Measurements from ENCODE around the gene SLCO3A1.

Gene SLCO3A1

GRCh38 chr15:92111751-92112150 is 258.2 kb downstream of the SLCO3A1 start:
- ChIA-PET POLR2A (no interaction called here), CTCF (interaction anchor here (1.2 kb wide), 2 partner anchors 14 to 115 kb away, joined by 3 to 6 read pairs; no protein-coding TSS in a partner anchor)
- no peak for DNase-seq (ENCODE audit: low read depth, low spot score)
- H3K4me3 ChIP-seq (ENCODE audit: low read depth, low read length), result no peak overlapping the region
- TF ChIP-seq CTCF (IDR thresholded peaks at IDR 0.05; ENCODE audit: insufficient read depth, low read length, missing control alignments), result no peak

- H3K4me3 ChIP-seq (ENCODE audit: low read depth, low read length), result no peak overlapping the region
- no peak for DNase-seq (ENCODE audit: low read depth, low spot score)
- no peak for TF ChIP-seq CTCF (IDR thresholded peaks at IDR 0.05; ENCODE audit: insufficient read depth, low read length, missing control alignments)
- CTCF ChIA-PET, result interaction anchor here (1.2 kb wide), 1 partner anchor 14 kb away, joined by 6 read pairs; no protein-coding TSS in a partner anchor
- POLR2A ChIA-PET, result no interaction called here
These were observed 258.7 kb downstream of the SLCO3A1 start for GRCh38 chr15:92112180-92112579.

- POLR2A ChIA-PET, result no interaction called here
- CTCF ChIA-PET, result interaction anchor here (1.2 kb wide), 1 partner anchor 15 kb away, joined by 6 read pairs; no protein-coding TSS in a partner anchor
- TF ChIP-seq CTCF (IDR thresholded peaks at IDR 0.05; ENCODE audit: insufficient read depth, low read length, missing control alignments), result no peak
- no peak for DNase-seq (ENCODE audit: low read depth, low spot score)
- H3K4me3 ChIP-seq (ENCODE audit: low read depth, low read length), result no peak overlapping the region
These were observed 259.2 kb downstream of the SLCO3A1 start for GRCh38 chr15:92112711-92113110.

- no peak for DNase-seq (ENCODE audit: low read depth, low spot score)
- CTCF ChIA-PET, result no interaction called here
- TF ChIP-seq CTCF (IDR thresholded peaks at IDR 0.05; ENCODE audit: insufficient read depth, low read length, missing control alignments), result no peak
- H3K4me3 ChIP-seq (ENCODE audit: low read depth, low read length), result no peak overlapping the region
- POLR2A ChIA-PET, result no interaction called here
These were observed 260.3 kb downstream of the SLCO3A1 start for GRCh38 chr15:92113832-92114231.

- ChIA-PET CTCF (interaction anchor here (0.8 to 0.9 kb wide), 2 partner anchors 19 to 25 kb away, joined by 3 read pairs; no protein-coding TSS in a partner anchor), POLR2A (no interaction called here)
These were observed 262.3 kb downstream of the SLCO3A1 start for GRCh38 chr15:92115834-92116233.

GRCh38 chr15:92116330-92116729 is 262.8 kb downstream of the SLCO3A1 start:
- no peak for TF ChIP-seq CTCF (IDR thresholded peaks at IDR 0.05; ENCODE audit: insufficient read depth, low read length, missing control alignments)
- no peak for DNase-seq (ENCODE audit: low read depth, low spot score)
- H3K4me3 ChIP-seq (ENCODE audit: low read depth, low read length), result no peak overlapping the region
- POLR2A ChIA-PET, result no interaction called here
- CTCF ChIA-PET, result interaction anchor here (0.9 kb wide), 1 partner anchor 25 kb away, joined by 3 read pairs; no protein-coding TSS in a partner anchor

More at GRCh38 chr15:92115834-92116233, 262.3 kb downstream of the SLCO3A1 start:
- H3K4me3 ChIP-seq (ENCODE audit: low read depth, low read length), result no peak overlapping the region
- DNase-seq (ENCODE audit: low read depth, low spot score), result no peak
- TF ChIP-seq CTCF (IDR thresholded peaks at IDR 0.05; ENCODE audit: insufficient read depth, low read length, missing control alignments), result no peak

Data from AG04449 (cell line).